GM10266 (cell line): ENCODE measurements around the gene TTF1.
"Not testable (repeated sequence)": the region's sequence is repeated elsewhere in the genome, so short reads cannot be mapped to it uniquely, and the experiment has no call there.

Experiments
- DNase-seq: peaks from one replicate; pipeline ENCODE4 v3.0.0; 2012; ENCODE audit errors: extremely low spot score
- CTCF ChIP-seq: IDR thresholded peaks from 2 replicates; pipeline ENCODE4 v1.5.1; 2012; ENCODE audit warnings: mild to moderate bottlenecking, low read depth; ENCODE audit not compliant: control insufficient read depth, insufficient read depth; ENCODE audit errors: missing control alignments

Gene TTF1

GRCh38 chr9:132383462-132383883, 23.2 kb downstream of the TTF1 start:
- peak; percentile 25 for TF ChIP-seq CTCF
- DNase-seq, result no peak

- TF ChIP-seq CTCF, result no peak
- DNase-seq, result peak; percentile 69
Measured at GRCh38 chr9:132381966-132382541, 24.6 kb downstream of the TTF1 start.

GRCh38 chr9:132378416-132378815, 28.2 kb downstream of the TTF1 start:
- not testable (repeated sequence) for DNase-seq

GRCh38 chr9:132377769-132378168, 28.9 kb downstream of the TTF1 start:
- not testable (repeated sequence) for DNase-seq

GRCh38 chr9:132372177-132373095, 34.2 kb downstream of the TTF1 start:
- TF ChIP-seq CTCF, result no peak
- DNase-seq, result no peak

GRCh38 chr9:132370592-132370991, 36.0 kb downstream of the TTF1 start:
- DNase-seq, result no peak
- no peak for TF ChIP-seq CTCF

GRCh38 chr9:132369421-132369820, 37.2 kb downstream of the TTF1 start:
- no peak for TF ChIP-seq CTCF
- no peak for DNase-seq

- no peak for TF ChIP-seq CTCF
- no peak for DNase-seq
Measured at GRCh38 chr9:132367613-132368313, 38.9 kb downstream of the TTF1 start.
